Measurements from ENCODE around the gene DNAJA4.

The DNAJA4 gene

DNA sequence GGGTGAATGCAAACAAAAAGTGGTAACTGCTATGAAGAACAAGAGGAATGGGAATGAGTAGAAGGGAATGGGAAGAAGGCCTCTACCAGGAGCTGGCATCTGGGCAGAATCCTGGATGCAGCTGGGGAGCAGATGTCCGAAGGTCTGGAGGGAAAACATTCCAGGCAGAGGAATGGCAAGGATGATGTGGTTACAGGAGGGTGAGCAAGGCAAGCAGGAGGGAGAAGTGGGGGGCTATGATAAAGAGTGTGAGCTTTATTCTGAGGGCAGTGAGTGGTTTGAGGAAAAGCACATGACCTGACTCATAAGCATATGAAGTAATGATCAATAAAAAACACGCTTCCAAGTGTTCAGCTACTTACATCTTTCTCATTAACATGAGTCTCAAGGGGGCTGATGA lies 18.0 kb downstream of the DNAJA4 start:
- ATAC-seq, result no peak

- no peak for ATAC-seq
Measured at GRCh38 chr15:78284758-78285157, 20.4 kb downstream of the DNAJA4 start.

DNA sequence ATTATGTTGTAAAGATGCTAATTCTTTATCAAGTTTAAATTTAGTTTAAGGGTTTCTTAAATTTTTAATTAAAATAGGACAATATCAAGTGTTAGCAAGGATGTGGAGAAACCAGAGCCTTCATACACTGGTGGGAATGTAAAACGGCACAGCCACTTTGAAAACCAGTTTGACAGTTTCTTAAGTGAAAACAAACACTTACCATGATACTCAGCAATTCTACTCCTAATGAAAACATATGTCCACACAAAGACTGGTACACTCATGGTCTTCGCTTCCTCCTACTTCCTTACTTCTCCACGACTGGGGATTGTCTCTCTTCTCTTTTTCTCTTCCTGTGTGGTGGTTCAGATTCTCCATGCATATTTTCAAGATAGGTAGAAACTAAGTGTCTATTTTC lies 25.9 kb downstream of the DNAJA4 start:
- no peak for ATAC-seq

- ATAC-seq, result no peak
Measured at GRCh38 chr15:78291052-78291451, 26.7 kb downstream of the DNAJA4 start.

DNA sequence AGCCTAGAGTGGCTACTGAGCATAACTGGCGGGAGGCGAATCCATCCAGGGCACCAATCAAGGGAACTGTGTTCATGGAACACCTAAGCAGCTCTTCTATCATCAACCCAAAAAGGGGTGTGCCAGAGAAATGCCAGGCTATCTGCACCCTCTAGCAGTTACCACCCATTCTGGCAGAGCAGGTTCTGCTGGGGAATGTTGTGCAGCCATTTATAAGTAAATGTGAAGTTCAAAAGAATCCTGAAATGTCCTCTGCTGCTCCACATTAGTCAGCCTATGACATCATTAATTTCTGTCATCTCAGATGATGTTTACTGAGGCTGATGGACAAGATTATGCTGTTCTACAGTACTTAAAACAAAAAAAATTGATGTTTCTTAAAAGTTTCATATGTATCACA lies 27.3 kb downstream of the DNAJA4 start:
- ATAC-seq, result no peak

- ATAC-seq, result no peak
Measured at GRCh38 chr15:78292219-78292618, 27.9 kb downstream of the DNAJA4 start.

DNA sequence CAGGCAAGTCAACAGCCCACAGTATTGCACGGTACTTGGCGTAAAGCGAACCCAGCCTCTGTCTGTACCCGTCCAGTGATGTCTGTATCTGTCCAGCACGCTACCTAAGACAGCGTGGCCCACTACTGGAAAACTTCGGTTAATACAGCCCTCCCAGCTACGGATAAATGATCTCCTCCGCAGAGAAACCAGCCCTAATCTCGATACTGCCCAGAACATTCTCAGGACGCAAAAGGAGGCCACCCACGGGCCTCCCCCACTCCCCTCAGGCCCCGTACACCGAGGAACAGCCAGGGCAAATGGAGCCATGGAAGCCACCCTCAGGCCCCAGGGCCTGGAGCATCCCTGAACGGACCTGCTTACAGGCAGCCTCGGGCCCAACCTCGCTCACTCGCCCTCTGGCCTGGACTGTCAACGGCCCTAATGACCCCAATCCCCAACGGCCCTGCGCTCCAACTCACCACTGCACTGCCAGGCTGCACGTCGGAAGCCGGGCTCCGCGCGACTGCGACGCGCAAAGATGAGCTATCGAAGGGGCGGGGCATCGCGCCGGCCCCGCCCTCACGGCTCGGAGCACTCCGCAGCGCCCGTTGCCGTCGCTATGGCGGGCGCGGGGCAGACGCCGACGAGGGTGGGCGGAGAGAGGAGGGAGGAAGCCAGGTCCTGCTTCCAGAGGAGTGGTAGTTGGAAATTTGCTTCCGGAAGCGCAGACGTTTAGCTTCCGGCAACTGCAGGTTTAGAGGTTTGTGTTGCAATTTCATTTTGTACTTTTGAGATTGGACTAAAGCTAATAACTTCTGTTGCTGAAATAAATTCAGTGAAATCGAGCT lies 35.0 kb downstream of the DNAJA4 start, which contains the start of gene SKIC8:
TSS of gene SKIC8 (minus strand) at position 509 of the 830 bp plus-strand sequence. CDS start 3,923 bp downstream, outside the sequence.
- ATAC-seq, result peak; percentile 97

- ATAC-seq, result no peak
Measured at GRCh38 chr15:78301326-78301725, 37.0 kb downstream of the DNAJA4 start.

- no peak for ATAC-seq
Measured at GRCh38 chr15:78301828-78302227, 37.5 kb downstream of the DNAJA4 start.

DNA sequence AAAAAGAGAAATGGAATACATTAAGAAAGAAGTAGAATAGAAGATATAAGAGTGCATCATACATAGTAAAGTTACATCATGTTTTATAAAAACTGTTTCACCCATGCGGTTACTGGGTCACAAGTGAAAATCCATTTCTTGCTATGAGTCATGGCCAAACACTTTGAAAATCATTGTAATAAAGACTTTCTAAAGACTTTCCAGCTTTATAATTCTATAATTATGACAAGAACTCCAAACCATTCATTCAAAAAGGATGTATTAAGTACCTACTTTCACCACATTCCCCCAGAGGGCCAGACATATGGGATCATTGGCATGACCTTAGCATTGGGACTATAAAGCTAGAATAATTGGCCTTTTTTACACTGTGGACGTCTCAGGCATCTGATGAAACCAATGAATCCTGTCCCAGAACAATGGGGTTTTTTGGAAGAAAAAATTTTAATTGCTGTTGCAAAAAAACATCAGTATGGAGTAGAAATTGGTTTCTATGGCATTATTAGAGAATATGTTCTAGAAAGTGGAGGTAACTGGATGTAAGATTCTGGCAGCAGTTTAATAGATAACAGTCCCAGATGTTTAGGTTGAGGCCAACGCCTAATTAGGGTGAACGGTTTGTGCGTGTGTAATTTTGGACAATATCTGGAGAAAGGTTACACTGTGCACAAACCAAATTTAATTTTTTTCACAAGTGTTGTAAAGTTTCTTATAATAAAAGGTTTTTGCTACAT lies 38.4 kb downstream of the DNAJA4 start:
- ATAC-seq, result no peak

- ATAC-seq, result no peak
Measured at GRCh38 chr15:78304216-78305066, 40.1 kb downstream of the DNAJA4 start.

DNA sequence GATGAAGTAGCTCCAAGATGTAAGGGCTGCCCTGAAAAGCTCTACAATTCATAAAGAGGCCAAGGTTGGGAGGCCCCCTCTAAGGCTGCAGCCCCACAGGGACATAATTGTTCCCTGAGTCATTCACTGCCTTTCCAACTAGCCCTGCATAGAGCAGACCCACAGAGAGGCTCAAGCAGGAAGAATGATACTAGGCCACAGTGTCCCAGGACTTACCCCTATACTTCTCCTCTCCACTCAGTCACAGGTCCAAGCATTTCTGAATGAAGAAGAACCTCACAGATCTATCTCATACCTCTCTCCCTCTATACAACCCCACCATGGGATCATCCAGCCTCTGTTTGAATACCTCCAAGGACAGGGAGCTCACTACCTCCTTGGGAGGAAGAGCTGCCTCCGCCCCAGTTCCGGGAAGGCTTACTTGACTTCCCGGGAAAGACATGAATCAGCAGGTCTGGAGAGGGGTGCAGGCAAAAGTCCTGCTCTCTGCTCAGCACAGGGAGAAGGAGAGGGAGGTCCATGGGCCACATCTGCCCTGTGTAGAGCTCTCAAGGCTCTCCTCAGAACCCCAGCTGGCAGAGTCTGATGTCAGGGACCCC lies 41.9 kb downstream of the DNAJA4 start:
- ATAC-seq, result no peak

- no peak for ATAC-seq
Measured at GRCh38 chr15:78307976-78308375, 43.6 kb downstream of the DNAJA4 start.

GRCh38 chr15:78308422-78309032 lies 44.2 kb downstream of the DNAJA4 start:
- peak; percentile 56 to 76 for ATAC-seq

- ATAC-seq, result no peak
Measured at GRCh38 chr15:78311292-78311691, 46.9 kb downstream of the DNAJA4 start.

DNA sequence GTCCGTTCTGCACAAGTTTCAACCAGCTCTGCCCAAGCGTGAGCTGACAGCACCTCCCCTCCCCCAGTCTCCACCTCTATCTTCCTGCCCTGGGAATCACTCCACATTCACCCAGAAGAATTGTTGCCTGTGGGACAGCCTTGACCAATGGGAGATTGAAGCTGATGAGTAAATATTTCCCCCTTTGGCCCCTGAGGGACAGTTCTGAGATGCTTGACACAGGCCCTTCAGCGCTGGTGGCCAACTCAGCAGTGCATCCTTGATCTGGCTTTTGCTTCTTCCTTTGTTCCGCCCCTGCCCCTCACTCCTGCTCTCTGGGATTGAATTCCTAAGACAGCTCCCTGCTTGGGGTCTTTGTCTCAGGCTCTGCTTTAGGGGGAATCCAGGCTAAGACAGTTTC lies 48.2 kb downstream of the DNAJA4 start:
- no peak for ATAC-seq

DNA sequence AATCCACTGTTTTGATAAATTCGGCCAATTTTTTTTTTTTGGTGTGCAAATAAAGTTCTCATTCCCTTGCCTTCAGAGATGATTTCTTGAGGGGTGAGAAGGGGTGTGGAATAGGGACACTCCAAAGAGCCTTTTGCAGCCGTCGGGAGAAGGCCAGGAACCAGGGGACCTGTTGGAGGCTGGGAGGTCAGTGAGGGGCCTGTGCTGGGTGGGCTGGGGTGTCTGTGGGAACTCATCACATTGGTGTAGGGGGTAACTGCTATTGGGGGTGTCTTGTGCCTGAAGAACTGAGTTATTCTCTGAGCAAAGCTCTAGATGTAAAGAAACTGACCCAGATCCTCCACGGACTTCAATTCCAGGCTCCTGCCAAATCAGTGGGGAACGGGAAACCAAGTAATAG lies 48.6 kb downstream of the DNAJA4 start:
- ATAC-seq, result no peak

DNA sequence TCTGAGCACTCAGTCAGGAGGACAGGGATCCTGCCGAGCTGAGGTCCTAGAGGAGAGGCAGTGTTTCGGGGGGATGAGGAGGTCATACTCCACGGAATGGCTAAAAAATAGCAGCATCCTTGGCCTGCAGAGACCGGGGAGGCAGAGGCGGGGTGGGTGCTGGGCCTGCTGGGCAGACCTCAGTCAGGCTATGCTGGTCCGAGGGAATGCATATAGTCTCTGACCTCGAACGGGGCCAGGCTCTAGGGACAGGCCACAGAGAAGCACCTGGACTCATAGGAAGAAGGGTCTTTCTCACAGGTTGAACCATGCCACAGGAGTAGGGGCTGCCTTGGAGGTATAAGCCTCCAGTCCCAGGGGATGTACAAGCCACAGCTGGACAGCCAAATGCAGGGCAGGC lies 49.0 kb downstream of the DNAJA4 start:
- no peak for ATAC-seq

GRCh38 chr15:78314181-78314581 lies 49.8 kb downstream of the DNAJA4 start:
- ATAC-seq, result no peak

GRCh38 chr15:78315686-78316282 lies 51.4 kb downstream of the DNAJA4 start:
- ATAC-seq, result no peak

DNA sequence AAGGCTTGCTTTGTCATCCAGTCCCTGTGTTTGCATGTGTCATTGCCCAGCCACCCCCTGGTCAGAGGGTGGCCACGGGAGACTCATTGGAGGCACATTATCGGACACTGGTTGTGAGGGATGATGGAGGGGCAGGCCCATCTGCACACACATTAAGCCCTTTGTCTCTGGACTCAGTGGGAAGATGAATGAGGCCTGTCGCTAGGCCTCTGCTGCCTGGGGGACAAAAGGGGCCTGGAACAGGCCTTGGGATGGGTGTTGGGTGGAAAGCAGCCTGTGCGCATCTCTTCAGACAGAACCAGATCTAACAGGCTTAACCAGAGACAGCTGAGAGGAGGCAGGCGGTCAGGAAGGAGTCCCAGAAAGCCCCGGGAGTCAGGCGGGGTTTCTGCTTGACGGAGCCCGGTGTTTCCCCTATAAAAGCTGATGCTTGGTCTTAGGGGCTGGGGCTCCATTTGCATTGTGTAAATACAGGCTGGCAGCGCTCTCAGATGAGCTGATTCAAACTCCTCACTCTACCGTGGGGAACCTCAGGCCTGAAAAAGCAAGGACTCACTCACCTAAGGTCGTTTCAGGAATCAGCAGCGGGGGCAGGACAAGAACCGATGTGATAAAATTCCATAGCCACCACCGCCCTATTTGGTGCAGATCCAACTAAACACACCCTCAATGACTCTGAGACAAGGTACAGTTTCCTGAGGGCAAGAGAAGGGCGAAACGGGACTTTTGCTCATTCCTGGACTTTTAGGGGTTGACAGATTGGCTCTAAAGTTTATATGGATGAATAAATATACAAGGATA lies 52.1 kb downstream of the DNAJA4 start:
- ATAC-seq, result no peak

Measured in activated CD4-positive, CD25-positive, alpha-beta regulatory T cell treated with anti-CD3 and anti-CD28 coated beads, Interleukin-2, amount 50 U/mL, for 24 hours (primary cell).